ENCODE results near the gene HIBADH.
"Not testable (repeated sequence)": the region's sequence is repeated elsewhere in the genome, so short reads cannot be mapped to it uniquely, and the experiment has no call there.

The HIBADH gene

GRCh38 chr7:27680610-27681009, 17.9 kb upstream of the HIBADH start:
- no peak for DNase-seq

- DNase-seq: no peak
Measured at GRCh38 chr7:27678617-27679260, 16.1 kb upstream of the HIBADH start.

GRCh38 chr7:27677912-27678612, 15.4 kb upstream of the HIBADH start:
- DNase-seq: no peak

GRCh38 chr7:27674126-27674525, 11.4 kb upstream of the HIBADH start:
- not testable (repeated sequence) for DNase-seq

DNA sequence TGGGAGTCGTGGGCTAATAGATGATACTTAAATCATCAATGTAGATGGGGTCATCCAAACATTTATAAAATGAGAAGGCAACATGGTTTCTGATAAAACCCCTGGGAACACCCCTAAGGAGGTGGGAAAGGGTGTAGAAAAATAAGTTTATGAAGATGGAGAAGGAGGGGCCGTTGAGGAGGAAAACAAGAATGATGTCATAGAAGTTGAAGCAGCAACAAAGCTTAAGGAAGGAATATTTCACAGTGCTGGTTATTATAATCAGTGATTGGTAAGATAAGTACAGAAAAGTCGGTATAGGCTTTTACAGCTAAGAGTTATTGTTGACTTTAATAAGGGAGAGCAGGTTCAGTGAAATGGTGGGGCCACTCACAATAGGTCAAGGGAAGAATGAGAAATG, 9.0 kb upstream of the HIBADH start:
- DNase-seq: no peak

DNA sequence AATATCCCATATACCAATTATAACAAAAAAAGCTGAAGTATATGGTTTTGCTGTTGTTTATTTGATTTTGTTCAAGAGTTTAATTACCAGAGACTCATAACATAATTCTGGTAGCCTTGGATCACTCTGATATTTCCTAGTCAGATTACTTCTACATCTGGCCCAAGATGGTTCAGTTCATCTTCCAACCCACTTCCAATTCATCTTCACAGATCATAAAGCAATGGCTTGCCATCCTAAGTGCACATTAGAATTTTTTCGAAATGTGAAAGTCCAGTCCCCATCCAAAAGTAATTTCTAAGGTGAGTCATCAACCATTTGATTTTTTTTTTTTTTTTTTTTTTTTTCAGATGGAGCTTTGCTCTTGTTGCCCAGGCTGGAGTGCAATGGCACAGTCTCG, 8.0 kb upstream of the HIBADH start:
- no peak for DNase-seq

DNA sequence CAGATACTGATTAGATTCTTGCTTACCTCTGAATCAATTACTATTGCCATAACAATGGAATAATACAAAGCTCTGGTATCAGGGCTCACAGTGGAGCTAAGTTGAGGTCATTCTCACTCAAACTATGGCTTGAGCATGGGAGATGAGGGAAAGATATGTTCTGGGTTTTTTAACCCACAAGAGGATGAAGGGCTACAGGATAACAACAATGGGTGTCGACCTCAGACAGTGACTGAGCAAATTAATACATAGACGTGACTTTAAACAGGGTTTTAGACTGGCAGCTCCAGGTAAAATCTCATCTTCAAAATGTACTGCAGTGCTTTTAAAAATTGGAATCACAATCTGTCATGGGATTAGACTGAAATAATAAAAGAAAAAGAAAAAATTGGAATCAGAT, 7.5 kb upstream of the HIBADH start:
- no peak for DNase-seq

DNA sequence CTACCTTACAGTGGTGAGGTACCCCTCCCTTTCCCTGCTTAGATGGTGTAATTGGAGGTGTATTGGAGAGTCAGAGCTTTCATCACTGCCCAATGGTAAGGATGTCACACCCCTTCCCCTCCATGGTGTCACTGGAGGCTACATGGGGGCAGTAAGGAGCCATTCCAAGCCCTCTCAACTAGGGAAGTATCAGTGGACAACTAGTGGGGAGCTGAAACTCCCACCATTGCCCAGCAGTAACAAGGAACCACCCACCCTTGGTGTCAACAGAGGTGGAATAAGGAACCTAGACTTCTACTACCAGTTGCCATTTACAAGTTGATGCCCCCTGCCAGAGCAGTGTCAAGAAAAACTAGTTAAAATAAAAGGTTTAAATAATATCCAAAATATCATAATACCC, 2.8 kb upstream of the HIBADH start:
- no peak for DNase-seq

- DNase-seq: no peak
Measured at GRCh38 chr7:27663989-27664331, 1.3 kb upstream of the HIBADH start.

- peak in 35 of 58 donors; percentile 4 to 65 (median 40) for DNase-seq
Measured at GRCh38 chr7:27661811-27662489, 733 bp downstream of the HIBADH start.

- no peak for DNase-seq
Measured at GRCh38 chr7:27656724-27657123, 6.0 kb downstream of the HIBADH start.

DNA sequence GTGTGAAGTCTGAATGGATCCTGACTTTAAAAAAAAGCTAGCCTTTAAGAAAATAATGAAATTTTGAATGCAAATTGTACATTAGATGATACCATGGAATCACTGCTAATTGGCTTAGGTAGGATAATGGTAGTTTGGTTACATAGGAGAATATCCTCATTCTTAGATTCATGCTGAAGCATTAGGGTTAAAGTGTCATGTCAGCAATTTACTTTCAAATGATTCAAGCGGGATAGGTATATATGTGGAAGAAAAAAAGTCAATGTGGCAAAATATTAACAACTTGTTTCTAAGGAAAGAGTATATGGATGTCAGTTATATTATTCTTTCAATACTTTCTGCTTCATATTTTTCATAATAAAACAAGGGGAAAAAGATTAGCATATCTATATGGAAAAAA, 7.5 kb downstream of the HIBADH start:
- no peak for DNase-seq

DNA sequence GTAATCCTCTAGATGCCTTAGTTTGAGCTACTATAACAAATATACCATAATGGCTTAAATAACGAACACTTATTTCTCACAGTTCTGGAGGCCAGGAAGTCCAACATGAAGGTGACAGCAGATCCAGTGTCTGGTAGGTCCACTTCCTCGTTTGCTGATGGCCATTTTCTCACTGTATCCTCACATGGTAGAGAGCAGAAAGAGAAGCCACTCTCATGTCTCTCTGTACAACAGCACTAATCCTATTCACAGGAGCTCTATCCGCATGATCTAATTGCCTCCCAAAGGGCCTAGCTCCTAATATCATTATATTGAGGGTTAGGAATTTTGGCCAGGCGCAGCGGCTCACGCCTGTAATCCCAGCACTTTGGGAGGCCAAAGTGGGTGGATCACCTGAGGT, 10.2 kb downstream of the HIBADH start:
- DNase-seq: no peak

DNA sequence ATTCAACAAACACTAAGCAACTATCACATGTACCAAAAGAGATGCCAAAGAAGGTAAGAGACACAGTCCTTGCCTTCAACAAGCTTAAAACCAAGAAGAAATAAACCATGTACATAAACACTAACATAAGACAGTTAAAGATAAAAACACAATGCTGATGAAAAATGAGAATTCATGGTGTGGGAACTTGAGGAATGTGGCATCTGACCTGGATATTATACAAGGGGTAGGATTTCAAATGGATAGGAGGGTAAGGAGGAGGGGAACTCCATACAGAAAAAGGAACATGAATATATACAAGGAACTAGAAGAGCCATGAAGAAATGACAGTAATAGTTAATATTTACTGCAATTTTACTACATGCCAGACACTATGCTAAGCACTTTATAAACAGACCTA, 11.0 kb downstream of the HIBADH start:
- DNase-seq: no peak

GRCh38 chr7:27650283-27650682, 12.4 kb downstream of the HIBADH start:
- DNase-seq: no peak

DNA sequence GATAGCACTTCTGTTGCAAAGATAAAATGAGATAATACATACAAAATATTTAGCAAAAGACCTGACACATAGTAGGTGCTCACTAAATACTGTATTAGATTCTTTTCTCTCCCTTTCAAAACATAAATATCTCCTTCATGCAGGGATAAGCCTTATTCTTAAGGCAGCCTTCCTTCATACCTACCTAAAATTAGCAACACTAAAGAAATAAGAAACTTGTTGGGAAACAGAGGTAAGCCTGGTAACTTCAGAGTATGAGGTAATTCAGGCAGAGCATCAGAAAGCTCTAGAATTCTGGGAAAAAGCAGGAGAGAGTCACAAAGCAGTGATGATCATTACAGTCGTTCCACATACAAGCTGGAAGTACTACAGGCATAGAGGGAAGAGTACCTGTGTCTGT, 15.2 kb downstream of the HIBADH start:
- DNase-seq: no peak

GRCh38 chr7:27647046-27647445, 15.6 kb downstream of the HIBADH start:
- no peak for DNase-seq

DNA sequence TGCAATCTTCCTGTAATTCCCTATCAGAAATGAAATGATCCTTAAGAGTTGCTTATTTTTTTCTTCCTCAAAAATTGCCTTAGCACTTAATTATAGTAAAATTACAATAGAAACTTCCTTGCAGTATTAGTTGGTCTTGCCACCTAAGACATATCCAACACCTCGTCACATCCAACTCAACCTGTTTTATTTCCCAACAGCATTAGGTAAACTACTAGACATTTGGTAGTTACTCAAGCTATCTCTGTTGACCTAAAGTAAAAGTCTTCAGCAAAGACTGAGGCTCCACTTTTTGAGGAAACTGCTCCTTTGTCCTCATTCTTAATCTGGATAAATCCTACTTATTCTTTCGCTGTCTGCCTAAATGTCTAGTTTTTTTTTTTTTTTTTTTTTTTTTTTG, 20.4 kb downstream of the HIBADH start:
- no peak for DNase-seq

DNA sequence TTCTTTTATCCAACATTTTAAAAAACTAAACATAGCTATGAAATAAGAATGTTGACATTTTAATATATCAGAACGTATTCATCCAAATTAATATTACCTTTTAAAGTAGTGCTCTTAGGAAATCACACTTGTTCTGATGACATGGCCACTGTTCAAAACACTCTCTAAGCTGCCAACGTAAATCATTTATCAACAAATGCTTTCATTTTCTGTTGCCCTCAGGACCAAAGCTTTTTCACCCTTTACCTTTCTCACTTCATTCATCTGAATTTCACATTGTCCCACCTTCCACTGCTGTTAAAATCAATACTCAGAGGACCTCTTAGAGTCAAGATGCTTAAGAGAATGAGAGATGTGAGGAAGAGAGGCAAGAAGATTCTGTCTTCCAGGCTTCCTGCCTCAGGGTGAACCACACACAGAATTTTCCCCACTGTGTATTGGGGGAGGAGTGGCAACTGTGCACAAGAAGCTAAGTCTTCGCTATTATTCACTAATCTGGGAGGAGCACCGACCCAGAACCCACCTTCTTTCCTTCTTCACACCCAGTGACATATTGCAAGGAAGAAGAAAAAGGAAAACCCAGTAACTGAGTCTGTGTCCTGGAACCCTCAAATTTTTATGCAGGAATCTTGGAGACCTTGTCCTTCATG, 21.0 kb downstream of the HIBADH start:
- DNase-seq: no peak

GRCh38 chr7:27640884-27641574, 21.7 kb downstream of the HIBADH start:
- DNase-seq: no peak

DNA sequence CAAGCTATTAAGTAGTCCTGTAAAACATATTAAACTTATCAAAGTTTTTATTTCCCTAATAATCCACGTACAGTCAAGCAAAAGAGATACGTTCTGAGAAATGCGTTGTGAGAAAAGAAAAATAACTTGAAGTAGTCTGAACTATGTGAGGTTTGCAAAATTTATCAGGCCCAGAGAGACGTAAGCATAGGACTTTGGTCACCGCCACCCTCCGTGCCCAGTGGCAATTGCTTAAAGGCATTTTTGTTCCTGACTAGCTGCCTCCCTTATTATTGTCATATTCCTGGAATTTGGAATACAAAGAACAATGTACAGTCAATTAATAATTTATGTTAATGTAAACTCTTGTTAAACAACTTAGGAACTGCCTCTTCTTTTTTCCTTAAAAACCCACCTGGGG, 22.8 kb downstream of the HIBADH start:
- DNase-seq: no peak

- not testable (repeated sequence) for DNase-seq
Measured at GRCh38 chr7:27639048-27639447, 23.6 kb downstream of the HIBADH start.
